ENCODE data around the gene BACH2. TPM values are rescaled to one million over a fixed set of nuclear protein-coding genes. Genes with fewer than 3 reads are reported as not detected.
A peak's percentile ranks its signal among the peaks of the same experiment; 100 is the strongest.

Gene BACH2
- total and polyA plus RNA-seq, 2 of the 4 experiments (the other 2 are of a cell fraction): 1.3 to 1.4 TPM

DNA sequence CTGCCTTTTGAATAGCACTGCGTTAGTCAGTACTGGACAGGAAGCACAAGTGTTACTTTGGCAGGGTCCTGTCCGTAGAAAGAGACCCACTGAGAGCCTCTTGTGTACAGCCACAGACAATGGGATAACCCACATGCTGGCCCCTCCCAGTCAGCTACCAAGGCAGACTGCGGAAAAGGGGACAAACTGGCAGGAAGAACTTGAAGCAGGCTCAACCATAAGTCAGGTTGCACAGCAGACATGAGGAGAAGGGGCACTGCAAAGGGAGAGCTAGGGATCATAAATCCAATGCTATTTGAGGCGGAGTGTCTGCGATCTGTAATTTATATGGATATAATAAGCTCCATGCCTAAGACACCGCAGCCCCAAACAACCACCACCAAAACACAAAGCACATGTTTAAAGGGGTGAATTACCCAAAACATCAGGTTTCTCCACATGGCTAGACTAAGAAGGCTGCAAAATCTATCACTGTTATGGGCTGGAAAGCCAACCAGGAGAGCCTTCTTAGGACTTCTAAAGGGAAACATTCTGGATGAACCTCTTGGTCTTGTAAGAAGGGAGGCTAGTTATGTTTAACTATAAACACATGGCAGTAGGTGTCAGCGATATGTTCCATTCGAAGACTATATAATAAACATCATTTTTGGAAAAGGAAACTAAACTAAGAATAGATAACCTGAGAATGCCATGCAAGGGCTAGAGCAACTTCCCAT lies 141.7 kb downstream of the BACH2 start:
- Histone ChIP-seq H2BK15ac (ENCODE audit: low read depth, low read length) (no peak overlapping the region), H3K9me1 (ENCODE audit: insufficient read depth, low read length) (no peaks in the 10 kb centered on the region), H2AK9ac (replicated peaks; ENCODE audit: low read depth, low read length, poor library complexity) (no peak overlapping the region), H3K4me3 (ENCODE audit: insufficient read depth, low read depth, low read length) (no peak overlapping the region), H3K4me1 (ENCODE audit: control insufficient read depth, insufficient read depth, low read length) (peaks cover 12% of the 10 kb centered on the region), H4K91ac (ENCODE audit: insufficient read depth, low read depth, low read length) (0 out of 2 replicates have a peak overlapping the region, but pooled peaks have one; percentile 9), H3K36me3 (ENCODE audit: control insufficient read depth, insufficient read depth, low read length) (no peaks in the 10 kb centered on the region), H3K27ac (ENCODE audit: insufficient read depth, low read length) (peak overlapping the region; percentile 21; the same call in 1 of the 2 replicates), H3K23ac (ENCODE audit: low read depth, low read length) (no peak overlapping the region), H3K79me1 (ENCODE audit: low read depth in 1 of 2, low read length in 2 of 2) (no peaks in the 10 kb centered on the region), H2BK5ac (ENCODE audit: low read depth, low read length, poor library complexity, severe bottlenecking) (no peak overlapping the region), H4K8ac (ENCODE audit: low read depth in 2 of 2, low read length in 2 of 2) (no peak overlapping the region), H3K9me3 (ENCODE audit: control insufficient read depth, insufficient read depth, low read length) (no peaks in the 10 kb centered on the region), H3K27me3 (ENCODE audit: control insufficient read depth, insufficient read depth, low read length) (0 out of 2 replicates have a peak, but pooled peaks cover 1% of the 10 kb centered on the region), H2BK20ac (ENCODE audit: low read depth, low read length) (no peak overlapping the region; the same call in 1 of the 2 replicates), H3K9ac (ENCODE audit: low read depth, low read length) (no peak overlapping the region), H3K14ac (replicated peaks; ENCODE audit: low read depth, low read length) (0 out of 2 replicates have a peak overlapping the region, but pooled peaks have one; percentile 7), H2BK120ac (ENCODE audit: low read depth, low read length) (0 out of 2 replicates have a peak overlapping the region, but pooled peaks have one; percentile 1), H4K5ac (ENCODE audit: low read depth, low read length) (peak overlapping the region; percentile 53), H3K4ac (ENCODE audit: low read depth, low read length) (peak overlapping the region; percentile 33; the same call in 1 of the 2 replicates), H2AK5ac (ENCODE audit: low read depth, low read length) (no peak overlapping the region), H3K56ac (ENCODE audit: extremely low read depth, insufficient read depth, low read length) (no peak overlapping the region), H4K20me1 (ENCODE audit: insufficient read depth, low read length) (no peaks in the 10 kb centered on the region), H3K18ac (ENCODE audit: low read depth, low read length) (peak overlapping the region; percentile 60), H3K4me2 (ENCODE audit: low read depth, low read length) (peak overlapping the region; percentile 43; the same call in 1 of the 2 replicates), H2AFZ (replicated peaks; ENCODE audit: low read length, poor library complexity) (no peak overlapping the region)
- ATAC-seq (ENCODE audit: low read depth) (peak; percentile 59), DNase-seq (peak; percentile 55)
- dilution Hi-C loops (cut with HindIII; ENCODE audit: low sequenced_read_pairs, unreplicated experiment): no loop called here
- ChIA-PET CTCF (interaction anchor here (0.7 kb wide), 1 partner anchor 106 kb away, joined by 3 read pairs; no protein-coding TSS in a partner anchor), POLR2A (ENCODE audit: unreplicated experiment) (interaction anchor here (0.5 kb wide), 1 partner anchor 265 kb away, joined by 3 read pairs; no protein-coding TSS in a partner anchor)
- no TSS peak for BruUV-seq (replicated peaks)
- intact Hi-C loops (cut with micrococcal nuclease): no loop called here
- TF ChIP-seq CHD1 (IDR thresholded peaks at IDR 0.05; ENCODE audit: low read depth, low read length) (no peak), SMC3 (IDR thresholded peaks at IDR 0.05; ENCODE audit: low read depth, low read length) (no peak), RFX5 (IDR thresholded peaks at IDR 0.05; ENCODE audit: low read depth, low read length) (no peak), FOS (IDR thresholded peaks at IDR 0.05; ENCODE audit: low read depth, low read length) (no peak), MAFK (IDR thresholded peaks at IDR 0.05; ENCODE audit: low read depth, low read length) (no peak), RCOR1 (IDR thresholded peaks at IDR 0.05; ENCODE audit: insufficient replicate concordance, low read length) (no peak), NFE2L2 (IDR thresholded peaks at IDR 0.05; ENCODE audit: low read depth, low read length) (no peak), BHLHE40 (IDR thresholded peaks at IDR 0.05; ENCODE audit: low read depth, low read length) (no peak), USF2 (IDR thresholded peaks at IDR 0.05; ENCODE audit: low read depth, low read length) (no peak), MAZ (IDR thresholded peaks at IDR 0.05; ENCODE audit: borderline replicate concordance, low read depth, low read length) (no peak), CEBPB (IDR thresholded peaks at IDR 0.05; ENCODE audit: low read depth, low read length) (no peak)
- TF ChIP-seq, protein P1, sequence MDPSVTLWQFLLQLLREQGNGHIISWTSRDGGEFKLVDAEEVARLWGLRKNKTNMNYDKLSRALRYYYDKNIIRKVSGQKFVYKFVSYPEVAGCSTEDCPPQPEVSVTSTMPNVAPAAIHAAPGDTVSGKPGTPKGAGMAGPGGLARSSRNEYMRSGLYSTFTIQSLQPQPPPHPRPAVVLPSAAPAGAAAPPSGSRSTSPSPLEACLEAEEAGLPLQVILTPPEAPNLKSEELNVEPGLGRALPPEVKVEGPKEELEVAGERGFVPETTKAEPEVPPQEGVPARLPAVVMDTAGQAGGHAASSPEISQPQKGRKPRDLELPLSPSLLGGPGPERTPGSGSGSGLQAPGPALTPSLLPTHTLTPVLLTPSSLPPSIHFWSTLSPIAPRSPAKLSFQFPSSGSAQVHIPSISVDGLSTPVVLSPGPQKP (IDR thresholded peaks at IDR 0.05; ENCODE audit: borderline replicate concordance, low read depth, low read length): no peak
- 43% methylated on average over 3 of the region's 8 CpGs; no CpG with 5 or more reads in 1 of the 2 experiments for WGBS, 2 experiments (ENCODE audit: extremely low coverage in 2 of 2, insufficient read length in 1 of 2)
- in situ Hi-C loops (cut with MboI; ENCODE audit: low sequenced_read_pairs): no loop called here
